Measurements from ENCODE around the gene UBE2D1.
"Not testable (repeated sequence)": the region's sequence is repeated elsewhere in the genome, so short reads cannot be mapped to it uniquely, and the experiment has no call there.

The UBE2D1 gene

GRCh38 chr10:58396057-58396456, 61.3 kb downstream of the UBE2D1 start:
- no peaks in the 10 kb centered on the region for H3K4me1 ChIP-seq (ENCODE audit: control insufficient read depth in 1 of 2, insufficient read depth in 2 of 2, low read length in 2 of 2)
- H3K9me3 ChIP-seq (ENCODE audit: control insufficient read depth in 1 of 2, low read length in 2 of 2), result no peaks in the 10 kb centered on the region
- H3K36me3 ChIP-seq (ENCODE audit: control insufficient read depth in 1 of 2, insufficient read depth in 2 of 2, low read length in 2 of 2), result peaks cover 10 to 32% of the 10 kb centered on the region in 2 donors
- no peak overlapping the region for H3K9ac ChIP-seq (ENCODE audit: low read depth in 1 of 2, low read length in 2 of 2)
- H3K27me3 ChIP-seq (ENCODE audit: control insufficient read depth in 1 of 2, insufficient read depth in 2 of 2, low read length in 2 of 2), result no peaks in the 10 kb centered on the region
- H3K27ac ChIP-seq (ENCODE audit: low read depth, low read length), result no peak overlapping the region
- no peak overlapping the region for H3K4me3 ChIP-seq (ENCODE audit: low read depth in 1 of 2, low read length in 2 of 2)

GRCh38 chr10:58397830-58398229, 63.0 kb downstream of the UBE2D1 start:
- Histone ChIP-seq H3K27ac (ENCODE audit: low read depth, low read length) (no peak overlapping the region), H3K27me3 (ENCODE audit: control insufficient read depth in 1 of 2, insufficient read depth in 2 of 2, low read length in 2 of 2) (no peaks in the 10 kb centered on the region), H3K36me3 (ENCODE audit: control insufficient read depth in 1 of 2, insufficient read depth in 2 of 2, low read length in 2 of 2) (peaks cover 8 to 23% of the 10 kb centered on the region in 2 donors)

GRCh38 chr10:58399410-58399809, 64.6 kb downstream of the UBE2D1 start:
- H3K4me1 ChIP-seq (ENCODE audit: control insufficient read depth in 1 of 2, insufficient read depth in 2 of 2, low read length in 2 of 2), result no peaks in the 10 kb centered on the region
- H3K27me3 ChIP-seq (ENCODE audit: control insufficient read depth in 1 of 2, insufficient read depth in 2 of 2, low read length in 2 of 2), result no peaks in the 10 kb centered on the region
- H3K4me3 ChIP-seq (ENCODE audit: low read depth in 1 of 2, low read length in 2 of 2), result no peak overlapping the region
- H3K36me3 ChIP-seq (ENCODE audit: control insufficient read depth in 1 of 2, insufficient read depth in 2 of 2, low read length in 2 of 2), result peaks cover 3 to 11% of the 10 kb centered on the region in 2 donors
- H3K9me3 ChIP-seq (ENCODE audit: control insufficient read depth in 1 of 2, low read length in 2 of 2), result no peaks in the 10 kb centered on the region
- H3K9ac ChIP-seq (ENCODE audit: low read depth in 1 of 2, low read length in 2 of 2), result no peak overlapping the region
- H3K27ac ChIP-seq (ENCODE audit: low read depth, low read length), result no peak overlapping the region

More at GRCh38 chr10:58397830-58398229, 63.0 kb downstream of the UBE2D1 start:
- H3K4me3 ChIP-seq (ENCODE audit: low read depth in 1 of 2, low read length in 2 of 2), result no peak overlapping the region
- H3K9ac ChIP-seq (ENCODE audit: low read depth in 1 of 2, low read length in 2 of 2), result no peak overlapping the region
- H3K9me3 ChIP-seq (ENCODE audit: control insufficient read depth in 1 of 2, low read length in 2 of 2), result no peaks in the 10 kb centered on the region
- H3K4me1 ChIP-seq (ENCODE audit: control insufficient read depth in 1 of 2, insufficient read depth in 2 of 2, low read length in 2 of 2), result no peaks in the 10 kb centered on the region

- no peak overlapping the region for H3K9ac ChIP-seq (ENCODE audit: low read depth in 1 of 2, low read length in 2 of 2)
- no peak overlapping the region for H3K27ac ChIP-seq (ENCODE audit: low read depth, low read length)
Observed at GRCh38 chr10:58400609-58401008, 65.8 kb downstream of the UBE2D1 start.

GRCh38 chr10:58404001-58404400, 69.2 kb downstream of the UBE2D1 start:
- no peak overlapping the region for H3K27ac ChIP-seq (ENCODE audit: low read depth, low read length)

More at GRCh38 chr10:58400609-58401008, 65.8 kb downstream of the UBE2D1 start:
- Histone ChIP-seq H3K9me3 (ENCODE audit: control insufficient read depth in 1 of 2, low read length in 2 of 2) (no peaks in the 10 kb centered on the region), H3K36me3 (ENCODE audit: control insufficient read depth in 1 of 2, insufficient read depth in 2 of 2, low read length in 2 of 2) (no peaks in the 10 kb centered on the region), H3K27me3 (ENCODE audit: control insufficient read depth in 1 of 2, insufficient read depth in 2 of 2, low read length in 2 of 2) (no peaks in the 10 kb centered on the region), H3K4me3 (ENCODE audit: low read depth in 1 of 2, low read length in 2 of 2) (no peak overlapping the region), H3K4me1 (ENCODE audit: control insufficient read depth in 1 of 2, insufficient read depth in 2 of 2, low read length in 2 of 2) (no peaks in the 10 kb centered on the region)

GRCh38 chr10:58409956-58410610, 75.3 kb downstream of the UBE2D1 start:
- no peak overlapping the region for H3K4me3 ChIP-seq (ENCODE audit: low read depth in 1 of 2, low read length in 2 of 2)
- H3K36me3 ChIP-seq (ENCODE audit: control insufficient read depth in 1 of 2, insufficient read depth in 2 of 2, low read length in 2 of 2), result no peaks in the 10 kb centered on the region
- H3K27ac ChIP-seq (ENCODE audit: low read depth, low read length), result no peak overlapping the region
- H3K27me3 ChIP-seq (ENCODE audit: control insufficient read depth in 1 of 2, insufficient read depth in 2 of 2, low read length in 2 of 2), result no peaks in the 10 kb centered on the region
- no peaks in the 10 kb centered on the region for H3K4me1 ChIP-seq (ENCODE audit: control insufficient read depth in 1 of 2, insufficient read depth in 2 of 2, low read length in 2 of 2)
- H3K9me3 ChIP-seq (ENCODE audit: control insufficient read depth in 1 of 2, low read length in 2 of 2), result no peaks in the 10 kb centered on the region
- H3K9ac ChIP-seq (ENCODE audit: low read depth in 1 of 2, low read length in 2 of 2), result no peak overlapping the region

More at GRCh38 chr10:58404001-58404400, 69.2 kb downstream of the UBE2D1 start:
- Histone ChIP-seq H3K4me1 (ENCODE audit: control insufficient read depth in 1 of 2, insufficient read depth in 2 of 2, low read length in 2 of 2) (no peaks in the 10 kb centered on the region), H3K27me3 (ENCODE audit: control insufficient read depth in 1 of 2, insufficient read depth in 2 of 2, low read length in 2 of 2) (no peaks in the 10 kb centered on the region), H3K9ac (ENCODE audit: low read depth in 1 of 2, low read length in 2 of 2) (no peak overlapping the region), H3K36me3 (ENCODE audit: control insufficient read depth in 1 of 2, insufficient read depth in 2 of 2, low read length in 2 of 2) (no peaks in the 10 kb centered on the region), H3K9me3 (ENCODE audit: control insufficient read depth in 1 of 2, low read length in 2 of 2) (no peaks in the 10 kb centered on the region), H3K4me3 (ENCODE audit: low read depth in 1 of 2, low read length in 2 of 2) (no peak overlapping the region)

GRCh38 chr10:58412502-58412961, 77.7 kb downstream of the UBE2D1 start:
- Histone ChIP-seq H3K27me3 (ENCODE audit: control insufficient read depth in 1 of 2, insufficient read depth in 2 of 2, low read length in 2 of 2) (no peaks in the 10 kb centered on the region), H3K9ac (ENCODE audit: low read depth in 1 of 2, low read length in 2 of 2) (no peak overlapping the region), H3K36me3 (ENCODE audit: control insufficient read depth in 1 of 2, insufficient read depth in 2 of 2, low read length in 2 of 2) (no peaks in the 10 kb centered on the region), H3K4me3 (ENCODE audit: low read depth in 1 of 2, low read length in 2 of 2) (no peak overlapping the region), H3K27ac (ENCODE audit: low read depth, low read length) (no peak overlapping the region), H3K4me1 (ENCODE audit: control insufficient read depth in 1 of 2, insufficient read depth in 2 of 2, low read length in 2 of 2) (no peaks in the 10 kb centered on the region), H3K9me3 (ENCODE audit: control insufficient read depth in 1 of 2, low read length in 2 of 2) (no peaks in the 10 kb centered on the region)

- Histone ChIP-seq H3K4me3 (ENCODE audit: low read depth in 1 of 2, low read length in 2 of 2) (no peak overlapping the region), H3K36me3 (ENCODE audit: control insufficient read depth in 1 of 2, insufficient read depth in 2 of 2, low read length in 2 of 2) (no peaks in the 10 kb centered on the region), H3K27me3 (ENCODE audit: control insufficient read depth in 1 of 2, insufficient read depth in 2 of 2, low read length in 2 of 2) (no peaks in the 10 kb centered on the region), H3K9ac (ENCODE audit: low read depth in 1 of 2, low read length in 2 of 2) (no peak overlapping the region), H3K4me1 (ENCODE audit: control insufficient read depth in 1 of 2, insufficient read depth in 2 of 2, low read length in 2 of 2) (no peaks in the 10 kb centered on the region), H3K9me3 (ENCODE audit: control insufficient read depth in 1 of 2, low read length in 2 of 2) (no peaks in the 10 kb centered on the region), H3K27ac (ENCODE audit: low read depth, low read length) (no peak overlapping the region)
Observed at GRCh38 chr10:58414270-58415041, 79.7 kb downstream of the UBE2D1 start.

GRCh38 chr10:58415757-58416156, 81.0 kb downstream of the UBE2D1 start:
- no peaks in the 10 kb centered on the region for H3K36me3 ChIP-seq (ENCODE audit: control insufficient read depth in 1 of 2, insufficient read depth in 2 of 2, low read length in 2 of 2)
- no peaks in the 10 kb centered on the region for H3K9me3 ChIP-seq (ENCODE audit: control insufficient read depth in 1 of 2, low read length in 2 of 2)
- H3K4me3 ChIP-seq (ENCODE audit: low read depth in 1 of 2, low read length in 2 of 2), result no peak overlapping the region
- H3K27ac ChIP-seq (ENCODE audit: low read depth, low read length), result no peak overlapping the region
- no peaks in the 10 kb centered on the region for H3K27me3 ChIP-seq (ENCODE audit: control insufficient read depth in 1 of 2, insufficient read depth in 2 of 2, low read length in 2 of 2)
- H3K4me1 ChIP-seq (ENCODE audit: control insufficient read depth in 1 of 2, insufficient read depth in 2 of 2, low read length in 2 of 2), result no peaks in the 10 kb centered on the region
- no peak overlapping the region for H3K9ac ChIP-seq (ENCODE audit: low read depth in 1 of 2, low read length in 2 of 2)

- H3K27ac ChIP-seq (ENCODE audit: low read depth, low read length); H3K9me3 ChIP-seq (ENCODE audit: control insufficient read depth in 1 of 2, low read length in 2 of 2); H3K9ac ChIP-seq (ENCODE audit: low read depth in 1 of 2, low read length in 2 of 2); H3K36me3 ChIP-seq (ENCODE audit: control insufficient read depth in 1 of 2, insufficient read depth in 2 of 2, low read length in 2 of 2); H3K4me3 ChIP-seq (ENCODE audit: low read depth in 1 of 2, low read length in 2 of 2); H3K27me3 ChIP-seq (ENCODE audit: control insufficient read depth in 1 of 2, insufficient read depth in 2 of 2, low read length in 2 of 2); H3K4me1 ChIP-seq (ENCODE audit: control insufficient read depth in 1 of 2, insufficient read depth in 2 of 2, low read length in 2 of 2): not testable (repeated sequence)
Observed at GRCh38 chr10:58417902-58418301, 83.1 kb downstream of the UBE2D1 start.

Data from duodenal mucosa (tissue), 2 donors.